GM21529 (cell line): Measurements from ENCODE around the gene WIPF3.
"Not testable (repeated sequence)": the region's sequence is repeated elsewhere in the genome, so short reads cannot be mapped to it uniquely, and the experiment has no call there.

Source experiments
- ATAC-seq: cut with Tn5 transposase; IDR thresholded peaks from one replicate; pipeline ENCODE4 v1.9.1; 2021; ENCODE audit not compliant: unreplicated experiment

The WIPF3 gene

DNA sequence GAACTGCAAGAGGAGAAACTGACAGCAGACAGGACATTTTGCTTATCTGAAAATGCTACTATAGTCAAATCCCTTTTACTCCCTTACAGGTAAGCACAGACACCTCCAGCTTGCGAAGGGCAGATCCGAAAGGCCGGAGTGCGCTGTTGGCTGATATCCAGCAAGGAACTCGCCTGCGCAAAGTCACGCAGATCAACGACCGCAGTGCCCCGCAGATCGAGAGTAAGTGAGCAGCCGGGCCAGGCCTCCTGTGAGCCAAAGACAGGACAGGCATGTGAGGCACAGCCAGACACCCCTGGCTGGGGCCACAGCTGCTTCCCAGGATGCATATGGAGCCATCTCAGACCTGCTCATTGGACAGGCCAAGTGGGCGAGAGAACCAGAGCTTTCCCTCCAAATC, 69.4 kb downstream of the WIPF3 start:
- ATAC-seq = no peak

- ATAC-seq = no peak
These were observed 70.9 kb downstream of the WIPF3 start for GRCh38 chr7:29877196-29877595.

GRCh38 chr7:29878081-29878688, 71.9 kb downstream of the WIPF3 start:
- ATAC-seq = no peak

- ATAC-seq = no peak
These were observed 73.3 kb downstream of the WIPF3 start for GRCh38 chr7:29879609-29880008.

DNA sequence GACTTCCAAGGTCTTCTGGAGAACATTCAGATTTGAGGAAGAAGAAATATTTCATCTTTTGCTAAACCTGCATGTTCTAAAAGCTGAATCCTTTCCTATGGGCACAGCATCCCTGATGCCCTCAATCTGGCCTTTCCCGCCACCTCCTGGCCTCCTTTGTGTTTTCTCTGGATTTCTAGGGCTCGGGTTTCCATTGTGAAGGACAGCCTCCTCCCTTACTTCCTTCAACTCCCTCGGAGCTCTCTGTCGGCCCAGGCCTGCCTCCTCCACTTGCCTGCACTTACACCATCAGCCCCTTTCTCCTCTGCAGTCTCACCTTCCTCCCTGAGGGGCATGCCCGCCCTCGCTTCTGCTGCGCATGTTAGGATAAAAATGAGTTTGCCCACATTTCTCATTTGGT, 75.4 kb downstream of the WIPF3 start:
- no peak for ATAC-seq

GRCh38 chr7:29882481-29882880, 76.2 kb downstream of the WIPF3 start:
- ATAC-seq = no peak

DNA sequence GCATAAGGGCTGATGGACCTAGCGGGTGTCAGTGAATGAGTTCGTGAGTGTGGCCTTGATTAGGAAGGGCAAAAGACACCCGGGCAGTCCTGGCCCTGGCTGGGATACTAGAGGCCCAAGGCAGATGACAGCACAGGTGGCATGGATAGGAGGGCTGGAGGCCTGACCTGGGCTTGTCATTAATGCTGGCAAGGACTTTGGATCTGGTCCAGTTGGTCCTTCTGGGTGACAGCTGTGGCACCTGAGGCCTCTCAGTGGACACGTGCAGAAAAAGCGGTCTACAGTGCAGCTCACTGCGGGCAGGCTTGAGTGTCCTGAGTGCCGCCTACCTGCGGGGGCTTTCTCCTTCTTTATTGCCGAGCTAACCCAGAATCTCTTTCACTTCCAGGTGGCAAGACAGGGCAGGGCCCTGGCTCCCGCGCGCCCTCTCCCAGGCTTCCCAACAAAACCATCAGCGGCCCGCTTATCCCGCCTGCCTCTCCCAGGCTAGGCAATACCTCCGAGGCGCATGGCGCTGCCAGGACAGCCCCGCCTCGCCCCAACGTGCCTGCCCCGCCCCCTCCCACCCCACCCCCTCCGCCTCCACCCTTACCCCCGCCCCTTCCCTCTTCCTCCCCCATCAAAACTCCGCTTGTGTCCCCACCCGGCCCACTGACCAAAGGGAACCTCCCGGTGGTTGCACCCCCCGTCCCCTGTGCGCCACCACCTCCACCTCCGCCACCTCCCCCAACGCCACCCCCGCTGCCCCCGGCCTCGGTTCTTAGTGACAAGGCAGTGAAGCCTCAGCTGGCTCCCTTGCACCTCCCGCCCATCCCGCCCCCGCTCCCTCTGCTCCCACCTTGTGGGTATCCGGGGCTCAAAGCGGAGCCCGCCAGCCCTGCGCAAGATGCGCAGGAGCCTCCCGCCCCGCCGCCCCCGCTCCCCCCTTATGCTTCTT, 77.4 kb downstream of the WIPF3 start:
- no peak for ATAC-seq

DNA sequence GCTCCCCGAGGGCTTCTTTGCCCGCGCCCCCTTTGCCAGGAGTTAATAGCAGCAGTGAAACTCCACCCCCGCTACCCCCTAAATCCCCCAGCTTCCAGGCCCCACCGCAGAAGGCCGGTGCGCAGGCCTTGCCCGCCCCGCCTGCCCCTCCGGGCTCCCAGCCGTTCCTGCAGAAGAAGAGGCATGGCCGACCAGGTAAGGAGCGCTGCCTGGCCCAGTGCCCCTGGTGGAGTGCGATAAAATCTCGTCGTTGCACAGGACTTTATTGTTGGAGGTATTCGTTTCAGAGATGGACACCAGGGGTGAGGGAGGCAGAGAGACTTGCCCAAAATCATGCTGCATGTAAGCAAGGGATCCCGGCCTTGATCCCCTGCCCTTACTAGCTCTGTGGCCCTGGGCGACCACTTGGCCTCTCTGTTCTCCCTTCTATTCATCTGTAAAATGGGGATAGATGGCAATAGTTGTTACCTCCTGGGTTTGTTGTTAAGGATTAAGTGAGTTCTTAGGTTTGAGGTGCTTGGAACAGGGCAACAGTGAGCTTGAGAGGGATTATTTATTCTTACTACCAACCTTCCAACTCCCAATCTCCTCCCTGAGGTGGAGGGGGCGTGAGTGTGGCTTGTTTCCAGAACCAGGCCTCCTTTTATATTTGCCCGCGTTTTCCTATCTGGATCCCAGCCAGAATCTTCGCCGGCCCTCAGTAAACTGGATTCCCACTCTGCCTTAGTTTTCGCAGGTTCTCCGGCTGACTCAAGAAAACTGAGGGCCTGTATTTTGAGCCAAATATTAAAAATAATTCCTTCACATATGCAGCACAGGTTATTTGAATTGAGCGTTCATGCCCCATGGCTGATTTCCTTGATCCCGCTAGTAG, 78.3 kb downstream of the WIPF3 start:
- no peak for ATAC-seq

DNA sequence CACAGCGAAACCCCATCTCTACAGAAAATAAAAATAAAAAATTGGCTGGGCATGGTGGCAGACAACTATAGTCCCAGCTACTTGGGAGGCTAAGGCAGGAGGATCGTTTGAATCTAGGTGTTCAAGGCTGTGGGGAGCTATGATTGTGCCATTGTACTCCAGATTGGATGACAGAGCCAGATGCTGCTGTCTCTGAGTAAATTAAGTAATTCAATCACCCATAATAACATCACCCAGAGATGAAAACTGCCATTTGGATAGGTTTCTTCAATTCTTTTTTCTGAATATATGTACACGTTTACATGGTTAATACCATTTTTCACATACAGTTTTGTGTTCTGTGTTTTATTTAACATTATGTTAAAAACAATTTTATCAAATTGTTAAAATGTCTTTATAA, 79.3 kb downstream of the WIPF3 start:
- no peak for ATAC-seq

GRCh38 chr7:29886827-29887226, 80.5 kb downstream of the WIPF3 start:
- ATAC-seq = no peak

DNA sequence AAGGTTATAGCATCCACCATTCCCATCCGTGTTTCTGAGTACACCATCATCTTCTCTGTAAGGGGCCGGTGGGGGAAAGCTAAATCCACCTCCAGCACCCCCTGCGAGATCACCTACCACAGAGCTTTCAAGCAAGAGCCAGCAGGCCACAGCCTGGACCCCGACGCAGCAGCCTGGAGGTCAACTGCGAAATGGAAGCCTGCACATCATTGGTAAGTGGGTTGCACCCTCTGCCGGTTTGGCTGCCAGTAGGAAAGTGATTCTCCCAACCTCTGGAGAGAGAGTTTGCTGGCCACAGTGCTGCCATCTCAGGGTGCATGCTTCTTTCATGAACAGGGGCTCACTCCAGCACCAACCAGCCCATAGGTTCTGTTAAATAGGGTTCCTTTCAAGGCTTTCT, 81.7 kb downstream of the WIPF3 start:
- ATAC-seq = no peak

DNA sequence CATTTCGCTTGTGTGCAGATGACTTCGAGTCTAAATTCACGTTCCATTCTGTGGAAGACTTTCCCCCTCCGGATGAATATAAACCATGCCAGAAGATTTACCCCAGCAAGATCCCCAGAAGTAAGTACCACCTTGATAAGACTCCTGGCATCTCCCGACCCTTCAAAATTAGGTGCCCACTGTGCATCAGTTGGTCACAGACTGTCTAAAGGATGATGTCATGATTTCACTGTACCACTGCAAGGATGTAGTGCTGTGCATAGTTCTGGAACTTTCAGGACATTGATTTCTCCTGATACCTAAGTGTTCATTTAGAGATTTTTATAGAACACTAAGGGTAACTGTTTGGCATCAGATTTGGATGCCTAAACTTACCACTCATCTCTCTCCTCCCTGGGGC, 83.0 kb downstream of the WIPF3 start:
- ATAC-seq = no peak

DNA sequence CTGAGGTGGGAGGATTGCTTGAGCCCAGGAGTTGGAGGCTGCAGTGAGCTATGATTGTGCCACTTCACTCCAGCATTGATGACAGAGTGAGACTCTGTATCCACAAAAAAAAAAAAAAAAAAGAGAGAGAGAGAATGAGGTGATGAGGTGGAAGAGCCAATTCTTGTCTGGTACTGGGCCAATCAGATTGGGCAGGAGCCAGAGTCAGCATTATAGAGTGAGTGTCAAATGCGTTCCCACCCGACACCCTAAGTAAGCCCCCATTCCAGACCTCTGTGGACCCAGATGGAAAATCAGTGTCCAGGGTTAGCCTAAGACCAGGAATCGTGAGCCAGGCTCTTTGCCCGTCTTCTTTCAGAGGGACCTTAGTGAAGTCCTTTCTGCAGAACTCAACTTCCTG, 83.9 kb downstream of the WIPF3 start:
- ATAC-seq = no peak

GRCh38 chr7:29890786-29891185, 84.5 kb downstream of the WIPF3 start:
- not testable (repeated sequence) for ATAC-seq

DNA sequence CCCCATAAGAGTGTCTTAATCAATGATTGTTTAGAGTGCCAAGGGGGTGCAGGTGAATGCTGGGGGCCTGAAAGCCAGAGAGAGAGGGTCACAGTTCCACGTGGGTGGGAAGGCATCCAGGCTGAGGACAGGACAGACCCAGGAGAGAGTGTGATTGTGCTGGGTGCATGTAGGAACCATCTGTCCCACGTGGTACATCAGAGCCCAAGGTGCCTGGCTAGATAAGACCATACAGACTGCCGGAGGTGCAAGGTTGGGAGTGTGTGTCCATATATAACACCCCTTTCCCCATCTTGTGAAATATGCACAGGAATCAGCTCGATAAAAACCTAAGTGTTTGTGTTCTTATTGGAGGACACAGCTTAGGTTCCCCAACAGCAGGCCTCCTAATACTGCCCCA, 85.5 kb downstream of the WIPF3 start:
- no peak for ATAC-seq

DNA sequence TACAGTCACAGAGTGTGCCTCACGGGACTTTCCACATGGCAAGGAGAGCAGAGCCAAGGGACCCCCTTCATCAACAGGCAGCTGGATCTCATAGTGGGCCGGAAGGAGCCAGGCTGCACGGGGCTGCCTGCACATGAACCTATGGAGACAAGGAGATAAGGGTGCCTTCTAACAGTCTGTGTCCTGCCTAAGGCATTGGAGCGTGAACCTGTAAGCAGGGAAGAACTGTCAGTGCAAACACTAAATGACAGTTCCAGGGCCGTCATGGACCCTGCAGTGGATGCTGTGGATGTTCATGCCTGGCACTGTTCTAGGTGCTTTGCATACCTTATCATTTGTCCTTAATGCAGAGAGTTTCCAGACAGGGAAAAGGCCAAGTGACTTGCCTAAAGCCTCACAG, 85.9 kb downstream of the WIPF3 start:
- ATAC-seq = no peak

DNA sequence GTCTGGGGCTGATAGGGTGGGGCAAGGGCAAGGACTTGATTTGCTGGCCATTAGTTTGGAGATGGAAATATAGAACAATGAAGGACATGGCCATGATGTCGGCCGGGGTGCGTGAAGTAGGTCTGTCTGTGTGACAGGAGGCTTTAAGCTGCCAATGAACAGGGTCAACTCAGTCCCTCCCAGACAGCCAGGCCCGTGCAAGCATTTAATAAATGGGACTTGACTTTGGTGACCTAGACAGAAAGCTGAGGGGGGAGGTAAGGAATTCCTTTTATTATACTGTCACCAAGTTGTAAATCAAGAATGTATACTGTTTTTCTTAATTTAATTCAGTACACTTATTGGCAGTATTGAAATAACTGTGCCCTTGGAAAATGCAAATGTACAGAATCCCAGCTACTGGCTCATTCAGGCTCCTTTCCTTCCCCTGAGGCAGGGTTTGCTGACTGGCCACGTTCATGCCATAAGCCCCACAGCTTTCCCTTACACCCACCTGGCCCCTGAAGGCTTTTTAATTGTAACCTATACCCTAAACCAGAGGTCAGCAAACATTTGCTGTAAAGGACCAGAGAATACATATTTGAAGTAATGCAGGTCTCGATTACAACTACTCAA, 87.2 kb downstream of the WIPF3 start:
- ATAC-seq = no peak

- ATAC-seq = no peak
These were observed 87.9 kb downstream of the WIPF3 start for GRCh38 chr7:29894256-29894655.

- no peak for ATAC-seq
These were observed 89.3 kb downstream of the WIPF3 start for GRCh38 chr7:29895559-29895958.

DNA sequence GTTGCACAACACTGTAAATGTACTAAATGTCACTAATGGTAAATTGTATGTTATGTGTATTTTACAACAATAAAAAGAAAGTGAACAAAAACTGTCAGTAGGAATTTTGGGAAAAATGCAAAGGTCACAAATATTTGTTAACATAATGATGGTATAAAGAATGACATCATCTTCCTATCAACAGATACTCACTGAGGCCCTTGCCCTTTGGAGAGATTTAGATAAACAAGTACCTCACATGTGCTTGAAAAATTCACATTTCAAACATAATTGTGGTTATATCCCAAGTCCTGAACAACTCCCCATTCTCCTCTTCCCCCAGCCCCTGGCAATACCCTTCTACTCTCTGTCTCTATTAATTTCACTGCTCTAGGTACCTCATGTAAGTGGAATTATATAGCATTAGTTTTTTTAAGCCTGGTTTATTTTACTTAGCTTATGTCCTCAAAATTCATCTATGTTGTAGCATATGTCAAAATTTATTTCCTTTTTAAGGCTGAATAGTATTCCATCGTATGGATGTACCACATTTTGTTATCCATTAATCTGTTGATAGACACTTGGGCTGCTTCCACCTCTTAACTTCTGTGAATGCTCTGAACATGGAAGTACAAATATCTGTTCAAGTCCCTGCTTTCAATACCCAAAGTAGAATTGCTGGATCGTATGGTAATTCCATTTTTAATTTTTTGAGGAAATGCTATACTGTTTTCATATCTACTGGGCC, 90.5 kb downstream of the WIPF3 start:
- no peak for ATAC-seq
